Progenitor cell of endocrine pancreas (in vitro differentiated cells): ENCODE measurements around the gene CFAP410. TPM values are rescaled to one million over a fixed set of nuclear protein-coding genes. Genes with fewer than 3 reads are reported as not detected.

Experiments used
- DNase-seq: peaks from one replicate; pipeline ENCODE4 v3.0.0; 2021; ENCODE audit warnings: low spot score; ENCODE audit not compliant: unreplicated experiment
- H3K27ac Mint-ChIP-seq: 2 replicates; pipeline ENCODE4 v1.8.0; 2021; ENCODE audit warnings: mild to moderate bottlenecking, moderate library complexity, mixed read lengths
- H3K27me3 Mint-ChIP-seq: 2 replicates; pipeline ENCODE4 v1.8.0; 2021; ENCODE audit warnings: mixed read lengths
- H3K36me3 Mint-ChIP-seq: 2 replicates; pipeline ENCODE4 v1.8.0; 2022; ENCODE audit warnings: mixed read lengths; ENCODE audit not compliant: insufficient read depth
- H3K4me1 Mint-ChIP-seq: 2 replicates; pipeline ENCODE4 v1.8.0; 2021; ENCODE audit warnings: low read depth, mixed read lengths
- H3K4me3 Mint-ChIP-seq: 2 replicates; pipeline ENCODE4 v1.8.0; 2021; ENCODE audit warnings: low read depth, mild to moderate bottlenecking, moderate library complexity, mixed read lengths
- H3K9me3 Mint-ChIP-seq: 2 replicates; pipeline ENCODE4 v1.8.0; 2021; ENCODE audit warnings: low read depth, mixed read lengths
- CTCF ChIP-seq: fragments of 200-600 bp; sonication (generic); IDR thresholded peaks from one replicate; pipeline ENCODE4 v1.5.0; 2021; ENCODE audit warnings: antibody characterized with exemption, mild to moderate bottlenecking; ENCODE audit not compliant: unreplicated experiment
- total RNA-seq: library from RNA; stranded (reverse); gene quantifications from 2 replicates; pipeline ENCODE4 v1.2.1, GENCODE V29; 2021

CFAP410 gene
- total RNA-seq, 1 donor from 2014 or later: 32.4 TPM

- no peaks in the 10 kb centered on the region for H3K27me3 Mint-ChIP-seq
- H3K4me3 Mint-ChIP-seq: peak overlapping the region; percentile 73
- peaks cover 1% of the 10 kb centered on the region for H3K36me3 Mint-ChIP-seq
- peaks cover 19% of the 10 kb centered on the region for H3K4me1 Mint-ChIP-seq
- DNase-seq: no peak
- no peak for TF ChIP-seq CTCF
- H3K27ac Mint-ChIP-seq: peak overlapping the region; percentile 90
- H3K9me3 Mint-ChIP-seq: no peaks in the 10 kb centered on the region
Measured at GRCh38 chr21:44337449-44337848, 1.7 kb downstream of the CFAP410 start.

DNA sequence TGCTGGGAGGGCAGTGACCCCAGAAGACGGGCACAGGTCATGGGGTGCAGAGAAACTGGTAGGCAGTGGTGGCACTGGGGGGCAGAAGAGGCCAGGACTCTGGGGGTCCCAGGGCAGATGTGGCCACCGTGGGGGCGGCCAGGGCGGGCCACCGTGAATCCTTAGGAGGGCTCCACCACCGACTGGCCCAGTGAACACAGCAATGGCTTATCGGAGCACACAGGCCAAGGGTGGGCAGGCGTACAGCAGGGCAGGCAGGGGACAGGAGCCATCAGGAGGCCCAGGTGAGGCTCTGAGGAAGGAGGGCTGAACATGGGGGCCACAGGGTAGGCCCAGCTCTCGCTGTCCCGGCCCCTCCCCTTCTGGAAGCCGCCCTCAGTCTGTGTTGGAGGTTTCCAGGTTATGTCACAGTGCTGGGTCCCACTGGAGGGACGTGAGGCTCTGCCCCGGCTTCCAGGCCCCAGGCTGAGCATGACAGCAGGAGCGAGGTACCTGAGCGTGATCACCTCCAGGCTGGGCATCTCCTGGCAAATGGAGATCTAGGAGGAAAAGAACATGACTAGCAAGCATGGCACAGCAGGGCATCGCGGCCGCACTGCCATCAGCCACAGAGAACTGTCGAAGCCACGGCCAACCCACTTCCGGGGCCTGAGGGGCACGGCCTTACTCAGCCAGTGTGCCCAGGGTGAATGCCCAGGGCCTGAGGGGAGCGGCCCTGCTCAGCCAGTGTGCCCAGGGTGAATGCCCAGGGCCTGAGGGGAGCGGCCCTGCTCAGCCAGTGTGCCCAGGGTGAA is 3.7 kb downstream of the CFAP410 start:
- no peaks in the 10 kb centered on the region for H3K9me3 Mint-ChIP-seq
- no peak for TF ChIP-seq CTCF
- H3K36me3 Mint-ChIP-seq: peaks cover 1% of the 10 kb centered on the region
- peaks cover 12% of the 10 kb centered on the region for H3K4me1 Mint-ChIP-seq
- no peaks in the 10 kb centered on the region for H3K27me3 Mint-ChIP-seq
- no peak for DNase-seq
- H3K27ac Mint-ChIP-seq: no peak overlapping the region
- no peak overlapping the region for H3K4me3 Mint-ChIP-seq

DNA sequence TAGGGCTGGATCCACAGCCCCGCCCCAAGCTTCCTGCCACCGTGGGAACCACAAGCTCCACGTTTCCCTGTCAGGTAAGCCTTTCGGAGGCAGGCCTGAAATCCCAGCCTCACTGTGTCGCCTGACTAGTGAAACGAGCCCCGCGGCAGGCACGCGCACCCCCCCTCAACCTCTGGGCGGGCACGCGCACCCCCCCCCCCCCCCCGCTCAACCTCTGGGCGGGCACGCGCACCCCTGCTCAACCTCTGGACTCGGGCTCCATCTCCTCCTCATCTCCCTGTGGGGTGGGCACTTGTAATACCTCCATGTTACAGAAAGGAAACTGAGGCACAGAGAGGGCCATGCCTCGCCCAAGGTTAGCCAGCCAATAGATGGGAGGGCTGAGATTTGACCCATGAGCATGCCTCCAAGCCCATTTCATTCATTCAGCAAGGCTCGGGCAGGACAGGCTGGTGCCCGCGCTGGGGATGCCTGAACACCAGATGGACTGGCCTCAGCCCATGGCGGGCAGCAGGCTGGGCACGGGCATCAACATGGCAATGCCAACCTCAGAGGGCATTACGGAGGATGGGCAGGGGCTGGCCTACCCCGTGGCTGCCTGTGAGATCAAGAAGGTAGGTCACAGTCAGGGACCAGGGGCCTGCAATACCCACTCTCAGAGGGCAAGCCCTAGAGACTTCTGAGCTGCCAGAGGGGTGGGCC is 4.7 kb downstream of the CFAP410 start:
- peaks cover 1% of the 10 kb centered on the region for H3K36me3 Mint-ChIP-seq
- H3K27me3 Mint-ChIP-seq: no peaks in the 10 kb centered on the region
- TF ChIP-seq CTCF: no peak
- peak overlapping the region; percentile 56 for H3K27ac Mint-ChIP-seq
- no peak overlapping the region for H3K4me3 Mint-ChIP-seq
- no peak for DNase-seq
- H3K4me1 Mint-ChIP-seq: peaks cover 8% of the 10 kb centered on the region
- no peaks in the 10 kb centered on the region for H3K9me3 Mint-ChIP-seq

- TF ChIP-seq CTCF: no peak
- H3K4me3 Mint-ChIP-seq: no peak overlapping the region
- peaks cover 1% of the 10 kb centered on the region for H3K36me3 Mint-ChIP-seq
- H3K4me1 Mint-ChIP-seq: peaks cover 8% of the 10 kb centered on the region
- H3K27ac Mint-ChIP-seq: no peak overlapping the region
- DNase-seq: no peak
- no peaks in the 10 kb centered on the region for H3K27me3 Mint-ChIP-seq
- H3K9me3 Mint-ChIP-seq: no peaks in the 10 kb centered on the region
Measured at GRCh38 chr21:44333509-44334328, 5.5 kb downstream of the CFAP410 start.

DNA sequence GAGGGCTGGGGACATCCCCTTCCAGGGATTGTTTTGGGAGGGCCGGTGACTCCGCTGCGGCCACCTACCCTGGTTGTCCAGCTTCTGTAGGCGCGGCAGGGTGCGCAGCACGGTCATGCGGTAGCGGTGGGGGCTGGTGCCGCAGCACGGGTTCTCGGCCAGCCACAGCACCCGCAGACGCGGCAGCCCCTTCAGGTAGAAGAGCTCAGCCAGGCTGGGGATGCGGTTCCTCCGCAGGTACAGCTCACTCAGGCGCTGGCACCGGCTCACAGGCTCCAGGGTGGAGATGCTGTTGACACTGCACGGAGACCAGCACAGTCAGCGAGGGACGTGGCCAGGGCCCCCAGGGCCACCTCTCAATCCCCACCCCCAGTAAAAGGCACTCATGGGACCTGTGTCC is 6.2 kb downstream of the CFAP410 start:
- Mint-ChIP-seq H3K27me3 (no peaks in the 10 kb centered on the region), H3K4me3 (no peak overlapping the region), H3K27ac (no peak overlapping the region), H3K4me1 (peaks cover 6% of the 10 kb centered on the region), H3K36me3 (peaks cover 1% of the 10 kb centered on the region), H3K9me3 (no peaks in the 10 kb centered on the region)
- DNase-seq: no peak
- TF ChIP-seq CTCF: no peak
